ENCODE data around the gene CAV3.
"Not testable (repeated sequence)": the region's sequence is repeated elsewhere in the genome, so short reads cannot be mapped to it uniquely, and the experiment has no call there.

GRCh38 chr3:8684992-8685391 is 48.6 kb upstream of the CAV3 start:
- not testable (repeated sequence) for TF ChIP-seq EZH2phosphoT487 (IDR thresholded peaks at IDR 0.05; ENCODE audit: unreplicated experiment); CTCF (conservative IDR thresholded peaks at IDR 0.05; ENCODE audit: low read depth in 2 of 2)

Data from GM23338 (cell line).